Muscle of leg (tissue), 11 donors: Measurements from ENCODE around the gene ANO1. TPM values are rescaled to one million over a fixed set of nuclear protein-coding genes. Genes with fewer than 3 reads are reported as not detected.
A peak's percentile ranks its signal among the peaks of the same experiment; 100 is the strongest.

Experiments used
- DNase-seq: peaks from one replicate; pipeline ENCODE4 v3.0.0; 2013
- H3K27ac ChIP-seq: one replicate; pipeline ENCODE4 v1.5.1; 2013; ENCODE audit warnings: mild to moderate bottlenecking, low read length, control low read depth
- H3K27me3 ChIP-seq: one replicate; pipeline ENCODE4 v1.6.1; 2013; ENCODE audit warnings: low read length; ENCODE audit not compliant: control insufficient read depth, insufficient read depth
- H3K36me3 ChIP-seq: one replicate; pipeline ENCODE4 v1.6.1; 2013; ENCODE audit warnings: low read length; ENCODE audit not compliant: control insufficient read depth, insufficient read depth
- H3K4me1 ChIP-seq: one replicate; pipeline ENCODE4 v1.6.1; 2013; ENCODE audit warnings: low read length; ENCODE audit not compliant: control insufficient read depth, insufficient read depth
- H3K4me3 ChIP-seq: one replicate; pipeline ENCODE4 v1.5.1; 2013; ENCODE audit warnings: low read length, control low read depth
- H3K9me3 ChIP-seq: replicated peaks from 2 replicates; pipeline ENCODE4 v1.6.1; 2013; ENCODE audit warnings: low read depth, low read length; ENCODE audit not compliant: control insufficient read depth
- WGBS: methylation state at CpG from one replicate; pipeline ENCODE4 v1.1.5; 2013; ENCODE audit warnings: missing lambda C conversion rate; ENCODE audit not compliant: insufficient coverage; 5-methylcytosine and 5-hydroxymethylcytosine counted together
- polyA plus RNA-seq, 8 donors: library from polyadenylated mRNA; unstranded; fragments of 120-200 nt; gene quantifications; one replicate each; pipeline versions ENCODE4 v1.2.1 to v1.2.3, GENCODE V29; 2013; ENCODE audit warnings: inconsistent platforms in 1 of 8, low replicate concordance in 1 of 8; ENCODE audit not compliant: insufficient read length in 8 of 8, insufficient read depth in 1 of 8
- total RNA-seq: library from RNA; stranded (reverse); fragments of 120-200 nt; gene quantifications from one replicate; pipeline ENCODE4 v1.2.4, GENCODE V29; 2013

ANO1 gene
- total and polyA plus RNA-seq, 9 donors = 5.1 to 15.4 (median 8.2) TPM

GRCh38 chr11:70072461-70072860, 5.7 kb upstream of the ANO1 start:
- peaks cover 22% of the 10 kb centered on the region for H3K4me1 ChIP-seq
- no peaks in the 10 kb centered on the region for H3K9me3 ChIP-seq
- H3K36me3 ChIP-seq = no peaks in the 10 kb centered on the region
- H3K27me3 ChIP-seq = peaks cover 79% of the 10 kb centered on the region
- no peak for DNase-seq
- no peak overlapping the region for H3K27ac ChIP-seq
- 54% methylated on average over 12 of the region's 12 CpGs for WGBS
- H3K4me3 ChIP-seq = no peak overlapping the region

- H3K9me3 ChIP-seq = no peaks in the 10 kb centered on the region
- 13% methylated on average over 15 of the region's 21 CpGs for WGBS
- no peak overlapping the region for H3K4me3 ChIP-seq
- H3K36me3 ChIP-seq = no peaks in the 10 kb centered on the region
- peaks cover 27% of the 10 kb centered on the region for H3K4me1 ChIP-seq
- H3K27me3 ChIP-seq = peaks cover 79% of the 10 kb centered on the region
- DNase-seq = peak; percentile 76
- H3K27ac ChIP-seq = peak overlapping the region; percentile 16
Observed at GRCh38 chr11:70072861-70073755, 5.0 kb upstream of the ANO1 start.

- no peak overlapping the region for H3K27ac ChIP-seq
- WGBS = 8% methylated on average over 12 of the region's 22 CpGs
- peaks cover 75% of the 10 kb centered on the region for H3K27me3 ChIP-seq
Observed at GRCh38 chr11:70073871-70074371, 4.2 kb upstream of the ANO1 start.

GRCh38 chr11:70074746-70075145, 3.4 kb upstream of the ANO1 start:
- H3K36me3 ChIP-seq = no peaks in the 10 kb centered on the region
- H3K4me1 ChIP-seq = peaks cover 27% of the 10 kb centered on the region
- H3K27ac ChIP-seq = no peak overlapping the region
- WGBS = 89% methylated on average over 8 of the region's 8 CpGs
- H3K9me3 ChIP-seq = no peaks in the 10 kb centered on the region
- DNase-seq = no peak
- H3K27me3 ChIP-seq = peaks cover 80% of the 10 kb centered on the region
- no peak overlapping the region for H3K4me3 ChIP-seq

More at GRCh38 chr11:70073871-70074371, 4.2 kb upstream of the ANO1 start:
- H3K36me3 ChIP-seq = no peaks in the 10 kb centered on the region
- DNase-seq = peak; percentile 81
- peaks cover 27% of the 10 kb centered on the region for H3K4me1 ChIP-seq
- no peak overlapping the region for H3K4me3 ChIP-seq
- no peaks in the 10 kb centered on the region for H3K9me3 ChIP-seq

GRCh38 chr11:70075836-70076235, 2.3 kb upstream of the ANO1 start:
- no peak overlapping the region for H3K4me3 ChIP-seq
- H3K27me3 ChIP-seq = peaks cover 86% of the 10 kb centered on the region
- no peaks in the 10 kb centered on the region for H3K36me3 ChIP-seq
- WGBS = 93% methylated on average over 7 of the region's 8 CpGs
- H3K4me1 ChIP-seq = peaks cover 27% of the 10 kb centered on the region
- no peak for DNase-seq
- H3K9me3 ChIP-seq = no peaks in the 10 kb centered on the region
- no peak overlapping the region for H3K27ac ChIP-seq

GRCh38 chr11:70076461-70076931, 1.6 kb upstream of the ANO1 start:
- H3K27me3 ChIP-seq = peaks cover 86% of the 10 kb centered on the region
- H3K9me3 ChIP-seq = no peaks in the 10 kb centered on the region
- 69% methylated on average over 4 of the region's 6 CpGs for WGBS
- H3K27ac ChIP-seq = no peak overlapping the region
- H3K36me3 ChIP-seq = no peaks in the 10 kb centered on the region
- no peak for DNase-seq
- no peak overlapping the region for H3K4me3 ChIP-seq
- H3K4me1 ChIP-seq = peaks cover 27% of the 10 kb centered on the region

- no peaks in the 10 kb centered on the region for H3K9me3 ChIP-seq
- no peaks in the 10 kb centered on the region for H3K36me3 ChIP-seq
- H3K4me1 ChIP-seq = peaks cover 20% of the 10 kb centered on the region
- DNase-seq = no peak
- peaks cover 79% of the 10 kb centered on the region for H3K27me3 ChIP-seq
- peak overlapping the region; percentile 17 for H3K4me3 ChIP-seq
- no peak overlapping the region for H3K27ac ChIP-seq
- WGBS = 32% methylated on average over 11 of the region's 26 CpGs
Observed at GRCh38 chr11:70077411-70078094, 564 bp upstream of the ANO1 start.

GRCh38 chr11:70078781-70079616, 882 bp downstream of the ANO1 start:
- no peak for DNase-seq
- H3K27me3 ChIP-seq = peaks cover 65% of the 10 kb centered on the region
- WGBS = 5% methylated on average over 43 of the region's 50 CpGs
- H3K4me1 ChIP-seq = peaks cover 6% of the 10 kb centered on the region
- peak overlapping the region; percentile 25 for H3K4me3 ChIP-seq
- H3K9me3 ChIP-seq = no peaks in the 10 kb centered on the region
- H3K36me3 ChIP-seq = no peaks in the 10 kb centered on the region
- no peak overlapping the region for H3K27ac ChIP-seq

GRCh38 chr11:70079691-70080090, 1.6 kb downstream of the ANO1 start:
- H3K9me3 ChIP-seq = no peaks in the 10 kb centered on the region
- no peaks in the 10 kb centered on the region for H3K36me3 ChIP-seq
- peaks cover 58% of the 10 kb centered on the region for H3K27me3 ChIP-seq
- H3K4me3 ChIP-seq = peak overlapping the region; percentile 25
- H3K27ac ChIP-seq = no peak overlapping the region
- H3K4me1 ChIP-seq = peaks cover 5% of the 10 kb centered on the region
- no peak for DNase-seq
- WGBS = 72% methylated on average over 4 of the region's 5 CpGs
